HG02885 (cell line): ENCODE data around the gene FBXO28.
"Not testable (repeated sequence)": the region's sequence is repeated elsewhere in the genome, so short reads cannot be mapped to it uniquely, and the experiment has no call there.

Experiments
- ATAC-seq: cut with Tn5 transposase; IDR thresholded peaks from one replicate; pipeline ENCODE4 v1.9.1; 2021; ENCODE audit warnings: mild to moderate bottlenecking; ENCODE audit not compliant: unreplicated experiment, poor library complexity

FBXO28 gene

GRCh38 chr1:224182866-224183590 is 69.1 kb downstream of the FBXO28 start, which contains the start of gene DEGS1:
TSS of gene DEGS1 (plus strand) at chr1:224183240. CDS start at chr1:224183337, 97 bp downstream.
- ATAC-seq = peak; percentile 66

GRCh38 chr1:224183591-224184312 is 69.8 kb downstream of the FBXO28 start:
- ATAC-seq = peak; percentile 43

DNA sequence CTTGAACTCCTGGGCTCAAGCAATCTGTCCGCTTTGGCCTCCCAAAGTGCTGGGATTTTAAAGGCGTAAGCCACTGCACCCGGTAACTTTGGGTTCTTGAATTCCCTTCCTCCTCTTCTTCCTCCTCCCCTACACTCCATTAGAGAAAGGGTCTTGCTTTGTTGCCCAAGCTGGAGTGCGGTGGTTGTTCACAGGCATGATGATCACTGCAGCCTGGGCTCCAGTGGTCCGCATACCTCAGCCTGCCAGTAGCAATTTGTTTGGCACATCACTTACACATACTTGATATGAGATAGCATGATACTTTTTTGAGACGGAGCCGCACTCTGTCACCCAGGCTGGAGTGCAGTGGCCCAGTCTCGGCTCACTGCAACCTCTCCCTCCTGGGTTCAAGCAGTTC is 71.3 kb downstream of the FBXO28 start:
- no peak for ATAC-seq

- no peak for ATAC-seq
These were observed 74.4 kb downstream of the FBXO28 start for GRCh38 chr1:224188286-224188685.

DNA sequence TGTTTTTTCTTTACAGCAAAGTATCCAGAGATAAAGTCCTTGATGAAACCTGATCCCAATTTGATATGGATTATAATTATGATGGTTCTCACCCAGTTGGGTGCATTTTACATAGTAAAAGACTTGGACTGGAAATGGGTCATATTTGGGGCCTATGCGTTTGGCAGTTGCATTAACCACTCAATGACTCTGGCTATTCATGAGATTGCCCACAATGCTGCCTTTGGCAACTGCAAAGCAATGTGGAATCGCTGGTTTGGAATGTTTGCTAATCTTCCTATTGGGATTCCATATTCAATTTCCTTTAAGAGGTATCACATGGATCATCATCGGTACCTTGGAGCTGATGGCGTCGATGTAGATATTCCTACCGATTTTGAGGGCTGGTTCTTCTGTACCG is 75.7 kb downstream of the FBXO28 start:
- no peak for ATAC-seq

GRCh38 chr1:224192082-224192788 is 78.3 kb downstream of the FBXO28 start:
- no peak for ATAC-seq

GRCh38 chr1:224193319-224193966 is 79.5 kb downstream of the FBXO28 start:
- ATAC-seq = no peak

- no peak for ATAC-seq
These were observed 83.1 kb downstream of the FBXO28 start for GRCh38 chr1:224196813-224197600.

GRCh38 chr1:224198572-224198971 is 84.7 kb downstream of the FBXO28 start:
- no peak for ATAC-seq

- ATAC-seq = no peak
These were observed 85.8 kb downstream of the FBXO28 start for GRCh38 chr1:224199679-224200078.

DNA sequence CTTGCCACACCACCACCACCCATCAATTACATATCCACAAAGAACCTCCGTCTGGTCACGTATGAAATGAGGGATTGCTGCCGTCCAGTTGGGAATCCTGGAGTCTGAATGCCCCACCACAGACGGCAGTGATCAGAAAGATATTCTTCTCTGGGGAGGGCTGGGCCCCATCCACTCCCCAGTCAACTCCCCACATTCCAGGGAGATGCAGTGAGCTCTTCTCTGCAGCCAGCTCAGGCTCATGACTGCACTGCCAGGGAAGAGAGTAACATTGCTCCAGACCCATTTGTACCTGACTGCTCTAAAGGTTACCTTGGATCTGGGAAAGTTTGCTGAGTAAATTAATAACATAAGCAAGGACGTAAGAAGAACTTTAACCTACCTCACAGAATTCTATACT is 87.5 kb downstream of the FBXO28 start:
- no peak for ATAC-seq

GRCh38 chr1:224201853-224202252 is 87.9 kb downstream of the FBXO28 start:
- no peak for ATAC-seq

DNA sequence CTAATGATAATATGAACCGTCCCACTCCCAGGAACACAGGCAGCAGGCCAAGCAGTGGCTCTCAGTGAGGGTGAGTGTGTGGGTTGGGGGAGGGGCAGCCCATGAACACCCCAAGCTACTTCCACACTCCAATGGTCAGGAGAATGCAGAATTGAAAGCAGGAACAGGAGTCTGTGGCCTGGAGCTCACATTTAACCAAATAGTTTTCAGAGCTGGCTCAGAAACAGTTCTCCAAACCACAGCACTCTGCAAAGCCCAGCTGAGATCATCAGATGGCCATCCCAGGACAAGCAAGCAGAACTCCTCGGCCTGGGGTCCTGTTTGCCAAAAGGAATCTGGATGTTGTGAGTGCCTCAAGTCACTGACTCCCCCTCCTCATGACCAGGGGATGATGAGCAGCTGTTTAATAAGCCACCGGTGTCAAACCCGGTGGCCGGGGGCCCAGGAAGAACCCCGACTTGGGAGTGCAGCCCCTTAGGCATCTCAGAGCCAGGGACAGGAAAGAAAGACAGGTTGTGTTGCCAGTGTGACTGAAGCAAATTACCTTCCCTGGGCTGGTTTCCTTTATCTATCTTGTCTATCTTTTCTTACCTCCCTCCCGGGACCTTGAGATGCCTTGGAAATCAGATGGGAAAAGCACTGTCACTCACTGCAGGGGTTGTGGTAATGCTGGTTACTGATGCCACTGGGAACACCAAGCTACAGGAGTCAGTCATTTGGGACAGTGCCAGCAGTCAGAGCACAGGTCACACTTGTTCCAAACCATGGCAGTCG is 89.5 kb downstream of the FBXO28 start:
- ATAC-seq = peak; percentile 67

GRCh38 chr1:224205438-224205840 is 91.5 kb downstream of the FBXO28 start:
- peak; percentile 39 for ATAC-seq

- ATAC-seq = not testable (repeated sequence)
These were observed 92.1 kb downstream of the FBXO28 start for GRCh38 chr1:224205931-224206538.

GRCh38 chr1:224211206-224211962 is 97.5 kb downstream of the FBXO28 start:
- ATAC-seq = no peak
